ENCODE measurements around the gene ABHD2. TPM values are rescaled to one million over a fixed set of nuclear protein-coding genes. Genes with fewer than 3 reads are reported as not detected.

Gene ABHD2
- total and polyA plus RNA-seq, 9 of the 15 experiments (the other 6 are each of a cell fraction or from before 2014, with no cell fraction given), result 16.9 to 99.8 (median 47.5) TPM

DNA sequence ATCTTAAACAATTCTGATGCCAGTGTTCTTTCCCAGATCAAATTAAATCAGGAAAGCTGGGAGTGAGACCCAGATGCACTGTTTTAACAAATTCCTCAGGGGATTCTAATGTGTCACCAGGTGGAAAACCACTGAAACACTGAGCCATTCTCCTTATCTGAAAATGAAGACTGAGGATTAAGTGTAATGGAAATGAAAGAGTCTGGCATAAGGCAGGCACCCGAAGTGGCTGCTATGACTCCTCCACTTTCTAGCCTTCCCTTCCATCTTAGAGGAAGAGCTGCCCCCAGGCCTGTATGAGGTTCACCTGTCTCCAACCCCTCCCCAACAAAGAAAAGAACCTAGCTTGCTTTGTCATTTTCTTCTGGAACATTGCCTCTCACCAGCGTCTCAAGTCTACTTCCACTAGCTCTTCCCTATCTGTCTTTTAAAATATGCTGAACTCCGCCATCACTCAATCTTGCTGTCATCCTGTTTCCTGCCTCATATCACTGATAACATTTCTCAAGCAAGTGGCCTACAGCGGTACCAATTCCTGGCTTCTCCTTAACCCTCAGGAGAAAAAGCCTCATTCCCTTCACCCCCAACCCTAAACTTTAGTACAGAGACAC lies 13.7 kb upstream of the ABHD2 start (continued):
- peak in 1 of 2 experiments; percentile 78; a peak in 2 of 4 replicates for TF ChIP-seq ETV6 (IDR thresholded peaks at IDR 0.05; ENCODE audit: borderline replicate concordance in 1 of 2, low read depth in 2 of 2, low read length in 1 of 2)
- no peak for TF ChIP-seq ETV6 (CRISPR knock-in tag; IDR thresholded peaks at IDR 0.05; ENCODE audit: borderline replicate concordance)
- TF ChIP-seq KDM1A (IDR thresholded peaks at IDR 0.05), result peak in 1 of 2 experiments; percentile 8; a peak in 1 of 4 replicates
- TF ChIP-seq SMAD3 (CRISPR knock-in tag; conservative IDR thresholded peaks at IDR 0.05), result 0 out of 2 replicates have a peak, but pooled peaks have one; percentile 1
- no peak for TF ChIP-seq TSHZ1 (CRISPR knock-in tag; IDR thresholded peaks at IDR 0.05)
- no peak for TF ChIP-seq KDM5B (IDR thresholded peaks at IDR 0.05; ENCODE audit: insufficient replicate concordance, low read depth, low read length)
- 0 out of 2 replicates have a peak, but pooled peaks have one; percentile 31 for TF ChIP-seq NFATC3 (IDR thresholded peaks at IDR 0.05)
- no peak for TF ChIP-seq ZNF41 (CRISPR knock-in tag; conservative IDR thresholded peaks at IDR 0.05)
- no peak for TF ChIP-seq CEBPB (tag; IDR thresholded peaks at IDR 0.05)
- TF ChIP-seq CHD1 (IDR thresholded peaks at IDR 0.05; ENCODE audit: low read length), result peak; percentile 40
- no peak for TF ChIP-seq HDAC6 (IDR thresholded peaks at IDR 0.05; ENCODE audit: low read depth, low read length)
- TF ChIP-seq CBX8 (IDR thresholded peaks at IDR 0.05; ENCODE audit: borderline replicate concordance, extremely low read depth, low read depth, low read length, poor library complexity, severe bottlenecking), result no peak
- peak; percentile 85 for TF ChIP-seq TAL1 (IDR thresholded peaks at IDR 0.05)
- TF ChIP-seq, protein P1, sequence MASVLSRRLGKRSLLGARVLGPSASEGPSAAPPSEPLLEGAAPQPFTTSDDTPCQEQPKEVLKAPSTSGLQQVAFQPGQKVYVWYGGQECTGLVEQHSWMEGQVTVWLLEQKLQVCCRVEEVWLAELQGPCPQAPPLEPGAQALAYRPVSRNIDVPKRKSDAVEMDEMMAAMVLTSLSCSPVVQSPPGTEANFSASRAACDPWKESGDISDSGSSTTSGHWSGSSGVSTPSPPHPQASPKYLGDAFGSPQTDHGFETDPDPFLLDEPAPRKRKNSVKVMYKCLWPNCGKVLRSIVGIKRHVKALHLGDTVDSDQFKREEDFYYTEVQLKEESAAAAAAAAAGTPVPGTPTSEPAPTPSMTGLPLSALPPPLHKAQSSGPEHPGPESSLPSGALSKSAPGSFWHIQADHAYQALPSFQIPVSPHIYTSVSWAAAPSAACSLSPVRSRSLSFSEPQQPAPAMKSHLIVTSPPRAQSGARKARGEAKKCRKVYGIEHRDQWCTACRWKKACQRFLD (CRISPR knock-in tag; IDR thresholded peaks at IDR 0.05), result peak; percentile 14; the same call in 1 of the 2 replicates
- TF ChIP-seq KDM4B (IDR thresholded peaks at IDR 0.05; ENCODE audit: borderline replicate concordance in 2 of 2, low read depth in 1 of 2), result no peak
- TF ChIP-seq STAT5A (IDR thresholded peaks at IDR 0.05; ENCODE audit: borderline replicate concordance, low read length), result peak; percentile 67
- TF ChIP-seq COPS2 (conservative IDR thresholded peaks at IDR 0.05), result no peak
- TF ChIP-seq SNRNP70 (optimal IDR thresholded peaks at IDR 0.05; ENCODE audit: low read depth, low read length), result no peak
- no peak for TF ChIP-seq HNRNPH1 (optimal IDR thresholded peaks at IDR 0.05; ENCODE audit: low read depth, low read length)
- TF ChIP-seq NKRF (IDR thresholded peaks at IDR 0.05; ENCODE audit: borderline replicate concordance), result no peak
- TF ChIP-seq IFI16 (CRISPR knock-in tag; IDR thresholded peaks at IDR 0.05), result no peak
- no peak for TF ChIP-seq ZBED1 (IDR thresholded peaks at IDR 0.05)
- no peak for TF ChIP-seq HMG20A (CRISPR knock-in tag; conservative IDR thresholded peaks at IDR 0.05)
